Measurements from ENCODE around the gene ARRDC2. TPM values are rescaled to one million over a fixed set of nuclear protein-coding genes. Genes with fewer than 3 reads are reported as not detected.

Gene ARRDC2
- total and polyA plus RNA-seq, 10 of the 15 experiments (the other 5 are each of a cell fraction or from before 2014, with no cell fraction given), result 0.48 to 10.1 (median 4.8) TPM

- TF ChIP-seq E2F4 (IDR thresholded peaks at IDR 0.05; ENCODE audit: low read depth, low read length) (no peak), PAX5 (IDR thresholded peaks at IDR 0.05; ENCODE audit: borderline replicate concordance, low read depth, low read length) (no peak), HDAC6 (IDR thresholded peaks at IDR 0.05; ENCODE audit: unreplicated experiment) (no peak), SMAD1 (IDR thresholded peaks at IDR 0.05; ENCODE audit: low read depth, partially characterized antibody) (no peak), CREM (IDR thresholded peaks at IDR 0.05; ENCODE audit: low read depth) (peak; percentile 72; the same call in 1 of the 2 replicates), CBX5 (IDR thresholded peaks at IDR 0.05; ENCODE audit: low read depth) (no peak), HSF1 (IDR thresholded peaks at IDR 0.05; ENCODE audit: low read depth, low read length) (no peak), SUZ12 (IDR thresholded peaks at IDR 0.05; ENCODE audit: unreplicated experiment) (no peak), NRF1 (conservative IDR thresholded peaks at IDR 0.05; ENCODE audit: low read depth, low read length) (peak; percentile 38), KDM1A (IDR thresholded peaks at IDR 0.05; ENCODE audit: borderline replicate concordance) (no peak), MXI1 (IDR thresholded peaks at IDR 0.05; ENCODE audit: low read depth, low read length) (no peak), RAD21 (IDR thresholded peaks at IDR 0.05; ENCODE audit: insufficient read depth, low read depth, low read length) (no peak), MYC (IDR thresholded peaks at IDR 0.05; ENCODE audit: insufficient read depth, insufficient read length, insufficient replicate concordance, low read length, severe bottlenecking) (no peak), SREBF1 (IDR thresholded peaks at IDR 0.05; ENCODE audit: low read length) (no peak), RB1 (IDR thresholded peaks at IDR 0.05; ENCODE audit: borderline replicate concordance) (0 out of 2 replicates have a peak, but pooled peaks have one; percentile 15), IKZF1 (conservative IDR thresholded peaks at IDR 0.05) (peak; percentile 43; the same call in 1 of the 2 replicates), ZNF24 (IDR thresholded peaks at IDR 0.05) (peak; percentile 61), EP300 (IDR thresholded peaks at IDR 0.05; ENCODE audit: borderline replicate concordance in 1 of 2, control insufficient read depth in 1 of 2, low read depth in 2 of 2, low read length in 2 of 2) (no peak)
- TF ChIP-seq, protein P1, sequence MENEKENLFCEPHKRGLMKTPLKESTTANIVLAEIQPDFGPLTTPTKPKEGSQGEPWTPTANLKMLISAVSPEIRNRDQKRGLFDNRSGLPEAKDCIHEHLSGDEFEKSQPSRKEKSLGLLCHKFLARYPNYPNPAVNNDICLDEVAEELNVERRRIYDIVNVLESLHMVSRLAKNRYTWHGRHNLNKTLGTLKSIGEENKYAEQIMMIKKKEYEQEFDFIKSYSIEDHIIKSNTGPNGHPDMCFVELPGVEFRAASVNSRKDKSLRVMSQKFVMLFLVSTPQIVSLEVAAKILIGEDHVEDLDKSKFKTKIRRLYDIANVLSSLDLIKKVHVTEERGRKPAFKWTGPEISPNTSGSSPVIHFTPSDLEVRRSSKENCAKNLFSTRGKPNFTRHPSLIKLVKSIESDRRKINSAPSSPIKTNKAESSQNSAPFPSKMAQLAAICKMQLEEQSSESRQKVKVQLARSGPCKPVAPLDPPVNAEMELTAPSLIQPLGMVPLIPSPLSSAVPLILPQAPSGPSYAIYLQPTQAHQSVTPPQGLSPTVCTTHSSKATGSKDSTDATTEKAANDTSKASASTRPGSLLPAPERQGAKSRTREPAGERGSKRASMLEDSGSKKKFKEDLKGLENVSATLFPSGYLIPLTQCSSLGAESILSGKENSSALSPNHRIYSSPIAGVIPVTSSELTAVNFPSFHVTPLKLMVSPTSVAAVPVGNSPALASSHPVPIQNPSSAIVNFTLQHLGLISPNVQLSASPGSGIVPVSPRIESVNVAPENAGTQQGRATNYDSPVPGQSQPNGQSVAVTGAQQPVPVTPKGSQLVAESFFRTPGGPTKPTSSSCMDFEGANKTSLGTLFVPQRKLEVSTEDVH (IDR thresholded peaks at IDR 0.05; ENCODE audit: low read depth, partially characterized antibody), result no peak
- TF ChIP-seq, protein P2, sequence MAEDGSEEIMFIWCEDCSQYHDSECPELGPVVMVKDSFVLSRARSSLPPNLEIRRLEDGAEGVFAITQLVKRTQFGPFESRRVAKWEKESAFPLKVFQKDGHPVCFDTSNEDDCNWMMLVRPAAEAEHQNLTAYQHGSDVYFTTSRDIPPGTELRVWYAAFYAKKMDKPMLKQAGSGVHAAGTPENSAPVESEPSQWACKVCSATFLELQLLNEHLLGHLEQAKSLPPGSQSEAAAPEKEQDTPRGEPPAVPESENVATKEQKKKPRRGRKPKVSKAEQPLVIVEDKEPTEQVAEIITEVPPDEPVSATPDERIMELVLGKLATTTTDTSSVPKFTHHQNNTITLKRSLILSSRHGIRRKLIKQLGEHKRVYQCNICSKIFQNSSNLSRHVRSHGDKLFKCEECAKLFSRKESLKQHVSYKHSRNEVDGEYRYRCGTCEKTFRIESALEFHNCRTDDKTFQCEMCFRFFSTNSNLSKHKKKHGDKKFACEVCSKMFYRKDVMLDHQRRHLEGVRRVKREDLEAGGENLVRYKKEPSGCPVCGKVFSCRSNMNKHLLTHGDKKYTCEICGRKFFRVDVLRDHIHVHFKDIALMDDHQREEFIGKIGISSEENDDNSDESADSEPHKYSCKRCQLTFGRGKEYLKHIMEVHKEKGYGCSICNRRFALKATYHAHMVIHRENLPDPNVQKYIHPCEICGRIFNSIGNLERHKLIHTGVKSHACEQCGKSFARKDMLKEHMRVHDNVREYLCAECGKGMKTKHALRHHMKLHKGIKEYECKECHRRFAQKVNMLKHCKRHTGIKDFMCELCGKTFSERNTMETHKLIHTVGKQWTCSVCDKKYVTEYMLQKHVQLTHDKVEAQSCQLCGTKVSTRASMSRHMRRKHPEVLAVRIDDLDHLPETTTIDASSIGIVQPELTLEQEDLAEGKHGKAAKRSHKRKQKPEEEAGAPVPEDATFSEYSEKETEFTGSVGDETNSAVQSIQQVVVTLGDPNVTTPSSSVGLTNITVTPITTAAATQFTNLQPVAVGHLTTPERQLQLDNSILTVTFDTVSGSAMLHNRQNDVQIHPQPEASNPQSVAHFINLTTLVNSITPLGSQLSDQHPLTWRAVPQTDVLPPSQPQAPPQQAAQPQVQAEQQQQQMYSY (CRISPR knock-in tag; IDR thresholded peaks at IDR 0.05), result no peak
Observed at GRCh38 chr19:18007917-18008673, at the start of gene ARRDC2 (continued).

Measured in GM12878 (cell line).